HepG2 (cell line): Measurements from ENCODE around the gene ANKRD27. TPM values are rescaled to one million over a fixed set of nuclear protein-coding genes. Genes with fewer than 3 reads are reported as not detected.

Experiments used
- ARID2 ChIP-seq: sonication (generic); formaldehyde crosslinking; IDR thresholded peaks from 2 replicates; pipeline ENCODE4 v1.8.1; 2022; ENCODE audit warnings: mild to moderate bottlenecking, missing genetic modification reagents, borderline replicate concordance
- ARNTL ChIP-seq: sonication (generic); formaldehyde crosslinking; IDR thresholded peaks from 2 replicates; pipeline ENCODE4 v1.4.0; 2020; ENCODE audit warnings: mild to moderate bottlenecking, missing genetic modification reagents
- ATF7-NPFF ChIP-seq: sonication (generic); formaldehyde crosslinking; IDR thresholded peaks from 2 replicates; pipeline ENCODE4 v1.8.1; 2023; ENCODE audit warnings: mild to moderate bottlenecking, low read depth, missing genetic modification reagents, moderate library complexity
- EP300 ChIP-seq, 3 experiments: sonication (generic) in 1 of 3; formaldehyde crosslinking in 1 of 3; IDR thresholded peaks; 2 replicates each; pipeline versions ENCODE4 v1.5.1 to v1.6.1; 2011 to 2020; ENCODE audit warnings: low read depth in 2 of 3, low read length in 2 of 3, borderline replicate concordance in 1 of 3, improper control_type of control experiment in 1 of 3, mild to moderate bottlenecking in 1 of 3, missing genetic modification reagents in 1 of 3, moderate library complexity in 1 of 3
- GLMP ChIP-seq: sonication (generic); formaldehyde crosslinking; IDR thresholded peaks from 2 replicates; pipeline ENCODE4 v1.9.0; 2021; ENCODE audit warnings: missing genetic modification reagents, mild to moderate bottlenecking, borderline replicate concordance
- MAFK ChIP-seq, 2 experiments: IDR thresholded peaks in 1 of 2; conservative IDR thresholded peaks in 1 of 2; 2 replicates each; pipeline ENCODE4 v1.6.1; 2011; ENCODE audit warnings: improper control_type of control experiment in 2 of 2, low read length in 2 of 2
- MEIS2 ChIP-seq: sonication (generic); formaldehyde crosslinking; IDR thresholded peaks from 2 replicates; pipeline ENCODE4 v1.9.0; 2021; ENCODE audit warnings: mild to moderate bottlenecking, missing genetic modification reagents
- PHF8 ChIP-seq: sonication (generic); formaldehyde crosslinking; IDR thresholded peaks from 2 replicates; pipeline ENCODE4 v1.5.0; 2020; ENCODE audit warnings: missing genetic modification reagents
- POLR2A ChIP-seq, 2 experiments: IDR thresholded peaks; 2 replicates each; pipeline ENCODE4 v1.6.1; 2011; ENCODE audit warnings: low read depth in 2 of 2, low read length in 2 of 2, mild to moderate bottlenecking in 1 of 2, moderate library complexity in 1 of 2; ENCODE audit not compliant: insufficient read depth in 1 of 2
- SETDB1 ChIP-seq: sonication (generic); formaldehyde crosslinking; IDR thresholded peaks from 2 replicates; pipeline ENCODE4 v1.5.1; 2020; ENCODE audit warnings: missing genetic modification reagents, mild to moderate bottlenecking, borderline replicate concordance
- ZBED4 ChIP-seq: sonication (generic); formaldehyde crosslinking; IDR thresholded peaks from 2 replicates; pipeline ENCODE4 v1.4.0; 2020; ENCODE audit warnings: missing genetic modification reagents, borderline replicate concordance
- ZBTB10 ChIP-seq: sonication (generic); formaldehyde crosslinking; IDR thresholded peaks from 2 replicates; pipeline ENCODE4 v1.4.0; 2020; ENCODE audit warnings: missing genetic modification reagents, borderline replicate concordance
- ZIK1 ChIP-seq: sonication (generic); formaldehyde crosslinking; IDR thresholded peaks from 2 replicates; pipeline ENCODE4 v1.5.0; 2020; ENCODE audit warnings: mild to moderate bottlenecking, low read depth, missing genetic modification reagents, borderline replicate concordance
- ZNF678 ChIP-seq: sonication (generic); formaldehyde crosslinking; IDR thresholded peaks from 2 replicates; pipeline ENCODE4 v1.4.0; 2020; ENCODE audit warnings: mild to moderate bottlenecking, missing genetic modification reagents
- ZNF841 ChIP-seq: sonication (generic); formaldehyde crosslinking; IDR thresholded peaks from 2 replicates; pipeline ENCODE4 v1.8.1; 2023; ENCODE audit warnings: missing genetic modification reagents, borderline replicate concordance
- polyA plus RNA-seq, 8 experiments: library from polyadenylated mRNA; depleted of rRNA in 3 of 8; stranded (reverse) in 7 of 8; unstranded in 1 of 8; fragments of >200 nt; fragmentation: Illumina TruSeq in 4 of 8; extraction: Trizol in 4 of 8; gene quantifications; 2 replicates each; pipeline versions ENCODE4 v1.2.1 to v1.2.3, GENCODE V29; 2011 to 2016; ENCODE audit warnings: low read depth in 4 of 8, missing spikeins in 1 of 8, mixed read lengths in 1 of 8; ENCODE audit not compliant: insufficient read depth in 1 of 8
- total RNA-seq, 5 experiments: library from RNA; depleted of rRNA; stranded (reverse); fragments of >200 nt; fragmentation: Illumina TruSeq; extraction: Trizol; gene quantifications; 2 replicates each; pipeline ENCODE4 v1.2.3, GENCODE V29; 2016; ENCODE audit warnings: low read depth in 1 of 5
- TF ChIP-seq, protein P1 (sequence below): sonication (generic); formaldehyde crosslinking; IDR thresholded peaks from 2 replicates; pipeline ENCODE4 v1.4.0; 2020; ENCODE audit warnings: low read depth, missing genetic modification reagents

ANKRD27 gene
- total and polyA plus RNA-seq, 2 of the 13 experiments (the other 11 are each of a cell fraction or from before 2014, with no cell fraction given), result 22.2 to 23.7 TPM

GRCh38 chr19:32674931-32675719, at the start of gene ANKRD27 (continued):
- TF ChIP-seq ARNTL (peak; percentile 57; the same call in 1 of the 2 replicates), EP300 (IDR thresholded peaks at IDR 0.05; ENCODE audit: low read depth in 2 of 2, low read length in 2 of 2) (no peak), EP300 (CRISPR knock-in tag; IDR thresholded peaks at IDR 0.05; ENCODE audit: borderline replicate concordance) (no peak), ZIK1 (CRISPR knock-in tag) (no peak), GLMP (CRISPR knock-in tag) (no peak), ZBED4 (no peak), MEIS2 (CRISPR knock-in tag) (peak; percentile 29; the same call in 1 of the 2 replicates), SETDB1 (CRISPR knock-in tag) (no peak), ZNF841 (CRISPR knock-in tag) (no peak), PHF8 (CRISPR knock-in tag) (peak; percentile 60), ATF7-NPFF (CRISPR knock-in tag) (no peak), POLR2A (IDR thresholded peaks at IDR 0.05; ENCODE audit: insufficient read depth in 1 of 2, low read depth in 2 of 2, low read length in 2 of 2) (peak; percentile 57 to 87; a peak in 3 of 4 replicates), MAFK (conservative IDR thresholded peaks at IDR 0.05 in 1 of 2, IDR thresholded peaks at IDR 0.05 in 1 of 2; ENCODE audit: low read length in 2 of 2) (no peak), ARID2 (CRISPR knock-in tag) (no peak), ZNF678 (CRISPR knock-in tag) (no peak), ZBTB10 (CRISPR knock-in tag) (no peak)
- TF ChIP-seq, protein P1, sequence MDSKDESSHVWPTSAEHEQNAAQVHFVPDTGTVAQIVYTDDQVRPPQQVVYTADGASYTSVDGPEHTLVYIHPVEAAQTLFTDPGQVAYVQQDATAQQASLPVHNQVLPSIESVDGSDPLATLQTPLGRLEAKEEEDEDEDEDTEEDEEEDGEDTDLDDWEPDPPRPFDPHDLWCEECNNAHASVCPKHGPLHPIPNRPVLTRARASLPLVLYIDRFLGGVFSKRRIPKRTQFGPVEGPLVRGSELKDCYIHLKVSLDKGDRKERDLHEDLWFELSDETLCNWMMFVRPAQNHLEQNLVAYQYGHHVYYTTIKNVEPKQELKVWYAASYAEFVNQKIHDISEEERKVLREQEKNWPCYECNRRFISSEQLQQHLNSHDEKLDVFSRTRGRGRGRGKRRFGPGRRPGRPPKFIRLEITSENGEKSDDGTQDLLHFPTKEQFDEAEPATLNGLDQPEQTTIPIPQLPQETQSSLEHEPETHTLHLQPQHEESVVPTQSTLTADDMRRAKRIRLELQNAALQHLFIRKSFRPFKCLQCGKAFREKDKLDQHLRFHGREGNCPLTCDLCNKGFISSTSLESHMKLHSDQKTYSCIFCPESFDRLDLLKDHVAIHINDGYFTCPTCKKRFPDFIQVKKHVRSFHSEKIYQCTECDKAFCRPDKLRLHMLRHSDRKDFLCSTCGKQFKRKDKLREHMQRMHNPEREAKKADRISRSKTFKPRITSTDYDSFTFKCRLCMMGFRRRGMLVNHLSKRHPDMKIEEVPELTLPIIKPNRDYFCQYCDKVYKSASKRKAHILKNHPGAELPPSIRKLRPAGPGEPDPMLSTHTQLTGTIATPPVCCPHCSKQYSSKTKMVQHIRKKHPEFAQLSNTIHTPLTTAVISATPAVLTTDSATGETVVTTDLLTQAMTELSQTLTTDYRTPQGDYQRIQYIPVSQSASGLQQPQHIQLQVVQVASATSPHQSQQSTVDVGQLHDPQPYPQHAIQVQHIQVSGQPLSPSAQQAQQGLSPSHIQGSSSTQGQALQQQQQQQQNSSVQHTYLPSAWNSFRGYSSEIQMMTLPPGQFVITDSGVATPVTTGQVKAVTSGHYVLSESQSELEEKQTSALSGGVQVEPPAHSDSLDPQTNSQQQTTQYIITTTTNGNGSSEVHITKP (CRISPR knock-in tag), result no peak; the same call in 1 of the 2 replicates
